Spleen (tissue), 11 donors: ENCODE results near the gene HCAR1. TPM values are rescaled to one million over a fixed set of nuclear protein-coding genes. Genes with fewer than 3 reads are reported as not detected.
A peak's percentile ranks its signal among the peaks of the same experiment; 100 is the strongest.

Experiments
- DNase-seq: peaks from one replicate; pipeline ENCODE4 v3.0.0-alpha.2; 2020
- H3K27ac ChIP-seq, 8 donors: fragments of 200-600 bp; sonication (generic) in 7 of 8; 1 replicate in 4 of 8; 2 replicates in 4 of 8; pipeline versions ENCODE4 v1.5.0 to v1.8.0; 2016 to 2021; ENCODE audit warnings: inconsistent platforms in 4 of 8, mild to moderate bottlenecking in 4 of 8, moderate library complexity in 1 of 8
- H3K27me3 ChIP-seq, 7 donors: fragments of 200-600 bp; sonication (generic) in 6 of 7; replicated peaks in 1 of 7; 1 replicate in 4 of 7; 2 replicates in 3 of 7; pipeline versions ENCODE4 v1.5.0 to v1.8.0; 2016 to 2021; ENCODE audit warnings: inconsistent platforms in 3 of 7, mild to moderate bottlenecking in 1 of 7
- H3K36me3 ChIP-seq, 6 donors: fragments of 200-600 bp; sonication (generic) in 5 of 6; 1 replicate in 4 of 6; 2 replicates in 2 of 6; pipeline versions ENCODE4 v1.5.0 to v1.8.0; 2016 to 2021; ENCODE audit warnings: inconsistent platforms in 2 of 6
- H3K4me1 ChIP-seq, 6 donors: fragments of 200-600 bp; sonication (generic) in 5 of 6; 1 replicate in 3 of 6; 2 replicates in 3 of 6; pipeline versions ENCODE4 v1.5.0 to v1.8.0; 2016 to 2021; ENCODE audit warnings: inconsistent platforms in 3 of 6
- H3K4me3 ChIP-seq, 8 donors: fragments of 200-600 bp; sonication (generic) in 7 of 8; 1 replicate in 4 of 8; 2 replicates in 4 of 8; pipeline versions ENCODE4 v1.5.0 to v1.8.0; 2016 to 2021; ENCODE audit warnings: inconsistent platforms in 4 of 8, mild to moderate bottlenecking in 4 of 8, moderate library complexity in 2 of 8
- H3K9me3 ChIP-seq, 8 donors: fragments of 200-600 bp; sonication (generic) in 7 of 8; 1 replicate in 4 of 8; 2 replicates in 4 of 8; pipeline versions ENCODE4 v1.5.0 to v1.8.0; 2016 to 2021; ENCODE audit warnings: inconsistent platforms in 4 of 8
- POLR2A ChIP-seq, 3 donors: fragments of 450-650 bp; IDR thresholded peaks; one replicate each; pipeline ENCODE4 v1.5.1; 2017; ENCODE audit warnings: antibody characterized with exemption in 3 of 3, mild to moderate bottlenecking in 1 of 3
- POLR2AphosphoS5 ChIP-seq, 3 donors: sonication (generic); formaldehyde crosslinking; IDR thresholded peaks; one replicate each; pipeline ENCODE4 v1.5.1; 2017; ENCODE audit warnings: antibody characterized with exemption in 3 of 3
- WGBS, 5 donors: extraction: QIAGEN DNeasy Blood & Tissue Kit in 3 of 5; methylation state at CpG; one replicate each; pipeline versions ENCODE4 v1.1.5 to v1.1.7; 2013 to 2018; 5-methylcytosine and 5-hydroxymethylcytosine counted together
- intact Hi-C: fragments of 100-400 bp; cut with DNase I; formaldehyde crosslinking; loops from one replicate; pipeline ENCODE4 v1.15.0; 2023; ENCODE audit warnings: low total_unique reads
- polyA plus RNA-seq, 3 donors: library from polyadenylated mRNA; stranded (reverse); fragments of 200-250 nt; gene quantifications; one replicate each; pipeline ENCODE4 v1.2.1, GENCODE V29; 2013
- total RNA-seq, 7 donors: library from RNA; depleted of rRNA in 3 of 7; stranded (reverse); fragments of >200 nt in 3 of 7; fragmentation: NEBNext Ultra II Directional in 4 of 7; extraction: Animal tissue kit (Norgen Biotek cat#: 25700) in 4 of 7; gene quantifications; one replicate each; pipeline versions ENCODE4 v1.1.0 to v1.2.1, GENCODE V29; 2016 to 2021
- TF ChIP-seq, protein P1 (sequence below), 11 experiments: fragments of 200-600 bp in 7 of 11; fragments of 450-650 bp in 4 of 11; sonication (generic) in 4 of 11; IDR thresholded peaks in 8 of 11; conservative IDR thresholded peaks in 3 of 11; 1 replicate in 7 of 11; 2 replicates in 4 of 11; pipeline versions ENCODE4 v1.4.0 to v1.8.0; 2016 to 2021; ENCODE audit warnings: antibody characterized with exemption in 11 of 11, inconsistent platforms in 4 of 11, mild to moderate bottlenecking in 1 of 11
- donor health status: healthy with polysubstance abuse.
- donor health status: DM: no; HTN: no; CAD: no; lungs with moderate emphysema.
- donor health status: DM: no; HTN: no; CAD: no.
- donor health status: Bipolar disorder and iron deficiency.
- donor health status: healthy.
- donor health status: DM: no; HTN: no; CAD: no.
- donor health status: DM: yes; HTN: yes; CAD: no.

HCAR1 gene
- total and polyA plus RNA-seq, 10 donors = 0.26 to 10.8 (median 4.0) TPM

DNA sequence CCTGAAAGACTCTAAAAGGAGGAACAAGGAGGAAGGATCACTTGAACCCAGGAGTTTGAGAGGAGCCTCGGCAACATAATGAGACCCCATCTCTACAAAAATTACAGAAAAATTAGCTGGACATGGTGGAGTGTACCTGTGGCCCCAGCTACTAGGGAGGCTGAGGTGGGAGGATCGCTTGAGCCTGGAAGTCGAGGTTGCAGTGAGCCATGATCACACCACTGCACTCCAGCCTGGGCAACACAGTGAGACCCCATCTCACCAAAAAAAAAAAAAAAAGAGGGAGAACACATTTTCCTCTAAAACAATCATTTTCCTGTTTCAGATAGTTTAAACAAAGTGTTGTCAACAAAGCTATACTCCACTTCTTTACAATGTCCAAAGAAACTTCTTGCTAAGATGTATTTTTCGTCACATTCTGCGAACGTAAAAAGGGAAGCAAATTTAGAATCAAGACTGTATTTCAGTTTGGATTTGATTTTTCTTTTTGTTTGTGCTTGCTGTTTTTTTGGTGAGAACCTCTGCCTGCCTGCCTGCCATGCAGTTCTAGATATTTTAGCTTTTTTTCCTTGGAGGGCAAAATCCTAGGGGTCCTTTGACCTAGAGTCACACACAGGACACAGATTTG is 5.1 kb downstream of the HCAR1 start:
- TF ChIP-seq POLR2AphosphoS5 (IDR thresholded peaks at IDR 0.05) = no peak
- TF ChIP-seq, protein P1, sequence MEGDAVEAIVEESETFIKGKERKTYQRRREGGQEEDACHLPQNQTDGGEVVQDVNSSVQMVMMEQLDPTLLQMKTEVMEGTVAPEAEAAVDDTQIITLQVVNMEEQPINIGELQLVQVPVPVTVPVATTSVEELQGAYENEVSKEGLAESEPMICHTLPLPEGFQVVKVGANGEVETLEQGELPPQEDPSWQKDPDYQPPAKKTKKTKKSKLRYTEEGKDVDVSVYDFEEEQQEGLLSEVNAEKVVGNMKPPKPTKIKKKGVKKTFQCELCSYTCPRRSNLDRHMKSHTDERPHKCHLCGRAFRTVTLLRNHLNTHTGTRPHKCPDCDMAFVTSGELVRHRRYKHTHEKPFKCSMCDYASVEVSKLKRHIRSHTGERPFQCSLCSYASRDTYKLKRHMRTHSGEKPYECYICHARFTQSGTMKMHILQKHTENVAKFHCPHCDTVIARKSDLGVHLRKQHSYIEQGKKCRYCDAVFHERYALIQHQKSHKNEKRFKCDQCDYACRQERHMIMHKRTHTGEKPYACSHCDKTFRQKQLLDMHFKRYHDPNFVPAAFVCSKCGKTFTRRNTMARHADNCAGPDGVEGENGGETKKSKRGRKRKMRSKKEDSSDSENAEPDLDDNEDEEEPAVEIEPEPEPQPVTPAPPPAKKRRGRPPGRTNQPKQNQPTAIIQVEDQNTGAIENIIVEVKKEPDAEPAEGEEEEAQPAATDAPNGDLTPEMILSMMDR (IDR thresholded peaks at IDR 0.05 in 8 of 11, conservative IDR thresholded peaks at IDR 0.05 in 3 of 11) = no peak
- no peak for TF ChIP-seq POLR2A (IDR thresholded peaks at IDR 0.05)
- 60 to 85% (median 72%) methylated on average over 6 of the region's 6 CpGs for WGBS, 5 donors
- Histone ChIP-seq H3K27ac (peak overlapping the region in 6 of 8 donors; percentile 11 to 77 (median 56)), H3K27me3 (peaks cover 0 to 4% (median 0%) of the 10 kb centered on the region in 7 donors), H3K4me1 (peaks cover 0 to 38% (median 16%) of the 10 kb centered on the region in 6 donors), H3K36me3 (no peaks in the 10 kb centered on the region), H3K9me3 (no peaks in the 10 kb centered on the region), H3K4me3 (peak overlapping the region in 1 of 8 donors; percentile 32)
- intact Hi-C loops = no loop called here
- DNase-seq = no peak

DNA sequence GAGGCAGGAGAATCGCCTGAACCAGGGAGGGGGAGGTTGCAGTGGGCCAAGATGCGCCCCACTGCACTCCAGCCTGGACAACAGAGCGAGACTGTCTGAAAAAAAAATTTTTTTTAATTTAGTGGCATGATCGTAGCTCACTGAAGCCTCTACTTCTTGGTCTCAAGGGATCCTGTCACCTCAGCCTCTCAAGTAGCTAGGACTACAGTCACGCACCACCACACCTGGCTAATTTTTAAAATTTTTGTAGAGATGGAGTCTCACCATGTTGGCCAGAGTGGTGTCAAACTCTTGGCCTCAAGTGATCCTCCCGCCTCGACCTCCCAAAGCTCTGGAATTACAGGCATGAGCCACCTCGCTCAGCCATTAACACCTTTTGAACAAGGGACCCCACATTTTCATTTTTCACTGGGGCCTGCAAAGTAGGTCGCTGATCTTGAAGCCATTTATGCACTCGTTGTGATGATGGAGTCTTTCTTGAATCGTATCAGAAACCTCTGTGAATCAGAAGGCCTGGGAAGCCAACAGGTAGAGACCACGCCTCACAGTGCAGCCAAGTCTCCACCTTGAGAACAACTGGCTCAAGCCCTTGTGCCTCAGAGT is 5.9 kb downstream of the HCAR1 start:
- TF ChIP-seq POLR2AphosphoS5 (IDR thresholded peaks at IDR 0.05) = no peak
- TF ChIP-seq, protein P1 (IDR thresholded peaks at IDR 0.05 in 8 of 11, conservative IDR thresholded peaks at IDR 0.05 in 3 of 11) = no peak
- no peak for TF ChIP-seq POLR2A (IDR thresholded peaks at IDR 0.05)
- no peak for DNase-seq
- Histone ChIP-seq H3K4me1 (peaks cover 0 to 45% (median 19%) of the 10 kb centered on the region in 6 donors), H3K27ac (peak overlapping the region in 2 of 8 donors; percentile 64 to 77), H3K4me3 (no peak overlapping the region), H3K36me3 (no peaks in the 10 kb centered on the region), H3K27me3 (no peaks in the 10 kb centered on the region), H3K9me3 (no peaks in the 10 kb centered on the region)
- WGBS, 5 donors = 74 to 85% (median 82%) methylated on average over 12 of the region's 12 CpGs
- intact Hi-C loops = no loop called here

GRCh38 chr12:122722387-122722786 is 8.3 kb downstream of the HCAR1 start:
- DNase-seq = no peak
- Histone ChIP-seq H3K27me3 (no peaks in the 10 kb centered on the region), H3K27ac (peak overlapping the region in 4 of 8 donors; percentile 14 to 61 (median 41)), H3K4me1 (peaks cover 0 to 45% (median 19%) of the 10 kb centered on the region in 6 donors), H3K4me3 (no peak overlapping the region), H3K36me3 (no peaks in the 10 kb centered on the region), H3K9me3 (no peaks in the 10 kb centered on the region)
- 10 to 47% (median 16%) methylated on average over 1 of the region's 1 CpG for WGBS, 5 donors
- TF ChIP-seq POLR2AphosphoS5 (IDR thresholded peaks at IDR 0.05) (no peak), POLR2A (IDR thresholded peaks at IDR 0.05) (no peak)
- TF ChIP-seq, protein P1 (IDR thresholded peaks at IDR 0.05 in 8 of 11, conservative IDR thresholded peaks at IDR 0.05 in 3 of 11) = no peak
- intact Hi-C loops = no loop called here

- H3K9me3 ChIP-seq = no peaks in the 10 kb centered on the region
- intact Hi-C loops = no loop called here
- DNase-seq = no peak
Observed at GRCh38 chr12:122721057-122721545, 9.5 kb downstream of the HCAR1 start.

More at GRCh38 chr12:122721057-122721545, 9.5 kb downstream of the HCAR1 start:
- TF ChIP-seq POLR2A (IDR thresholded peaks at IDR 0.05) = no peak
- TF ChIP-seq POLR2AphosphoS5 (IDR thresholded peaks at IDR 0.05) = no peak
- TF ChIP-seq, protein P1 (IDR thresholded peaks at IDR 0.05 in 8 of 11, conservative IDR thresholded peaks at IDR 0.05 in 3 of 11) = no peak
- H3K4me1 ChIP-seq = peaks cover 0 to 40% (median 14%) of the 10 kb centered on the region in 6 donors
- 52 to 79% (median 76%) methylated on average over 11 of the region's 11 CpGs for WGBS, 5 donors
- H3K27me3 ChIP-seq = no peaks in the 10 kb centered on the region
- H3K4me3 ChIP-seq = no peak overlapping the region
- H3K27ac ChIP-seq = peak overlapping the region in 7 of 8 donors; percentile 16 to 52 (median 42)
- H3K36me3 ChIP-seq = no peaks in the 10 kb centered on the region
